BJ (cell line): ENCODE measurements around the gene FUT6. TPM values are rescaled to one million over a fixed set of nuclear protein-coding genes. Genes with fewer than 3 reads are reported as not detected.
"Not testable (repeated sequence)": the region's sequence is repeated elsewhere in the genome, so short reads cannot be mapped to it uniquely, and the experiment has no call there.

Experiments used
- CTCF ChIA-PET: fragments of 350-600 bp; formaldehyde crosslinking; extraction: SDS; loops from one replicate; lab custom pipeline; 2021; ENCODE audit warnings: antibody characterized with exemption, inconsistent platforms; lab: Yijun Ruan, JAX
- POLR2A ChIA-PET: fragments of 300-600 bp; sonication (Branson Sonifier 250); formaldehyde crosslinking; extraction: SDS; loops from one replicate; lab custom pipeline; 2021; ENCODE audit warnings: antibody characterized with exemption; lab: Charles Lee
- DNase-seq: peaks from one replicate; pipeline ENCODE4 v3.0.0-alpha.2; 2011; ENCODE audit warnings: low read depth
- H3K27me3 ChIP-seq: 2 replicates; pipeline ENCODE4 v1.6.0; 2011; ENCODE audit warnings: low read length; ENCODE audit not compliant: control insufficient read depth, insufficient read depth
- H3K36me3 ChIP-seq: 2 replicates; pipeline ENCODE4 v1.5.1; 2011; ENCODE audit warnings: low read length; ENCODE audit not compliant: control insufficient read depth, insufficient read depth
- H3K4me3 ChIP-seq: 2 replicates; pipeline ENCODE4 v1.5.1; 2011; ENCODE audit warnings: low read depth, mild to moderate bottlenecking, control low read depth, low read length
- CTCF ChIP-seq: IDR thresholded peaks from 2 replicates; pipeline ENCODE4 v1.5.1; 2011; ENCODE audit warnings: low read depth, mild to moderate bottlenecking, control low read depth, inconsistent platforms, low read length, moderate library complexity; ENCODE audit not compliant: insufficient read depth
- polyA plus RNA-seq: library from polyadenylated mRNA; depleted of rRNA; stranded (reverse); fragments of >200 nt; gene quantifications from 2 replicates; pipeline ENCODE4 v1.2.3, GENCODE V29; 2011

Gene FUT6
- polyA plus RNA-seq, 1 experiment = not detected

GRCh38 chr19:5843295-5843927 is 3.9 kb upstream of the FUT6 start:
- ChIA-PET POLR2A (no interaction called here), CTCF (no interaction called here)
- H3K4me3 ChIP-seq = no peak overlapping the region
- no peak for DNase-seq
- TF ChIP-seq CTCF = no peak
- H3K36me3 ChIP-seq = no peaks in the 10 kb centered on the region
- H3K27me3 ChIP-seq = peaks cover under 1% of the 10 kb centered on the region

DNA sequence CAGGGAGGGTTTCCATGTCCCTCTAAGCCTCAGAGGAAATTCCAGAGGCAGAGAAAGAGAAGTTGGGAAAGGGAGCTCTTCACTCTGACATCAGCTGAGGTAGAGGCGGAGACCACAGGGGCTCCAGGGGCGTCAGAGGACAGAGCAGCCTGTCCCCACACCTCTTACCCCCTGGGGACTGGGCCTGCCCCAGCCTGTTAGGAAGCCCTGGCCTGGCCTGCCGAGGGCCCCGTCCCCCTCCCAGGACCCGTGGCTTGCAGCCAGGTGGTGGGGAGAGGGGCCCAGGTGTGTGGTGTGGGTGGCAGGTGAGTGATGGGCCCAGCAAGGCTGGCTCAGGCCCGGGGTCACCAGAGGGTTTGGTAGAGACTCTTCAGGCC is 2.2 kb upstream of the FUT6 start:
- CTCF ChIA-PET, H3K4me3 ChIP-seq, H3K36me3 ChIP-seq, H3K27me3 ChIP-seq, POLR2A ChIA-PET, DNase-seq: not testable (repeated sequence)

GRCh38 chr19:5838353-5839064 is 993 bp downstream of the FUT6 start:
- no peaks in the 10 kb centered on the region for H3K36me3 ChIP-seq
- TF ChIP-seq CTCF = no peak
- ChIA-PET POLR2A (no interaction called here), CTCF (interaction anchor here (0.5 kb wide), 1 partner anchor 118 kb away, joined by 3 read pairs; the partner anchor contains the start of gene CATSPERD)
- no peak for DNase-seq
- peaks cover 4% of the 10 kb centered on the region for H3K27me3 ChIP-seq
- no peak overlapping the region for H3K4me3 ChIP-seq

DNA sequence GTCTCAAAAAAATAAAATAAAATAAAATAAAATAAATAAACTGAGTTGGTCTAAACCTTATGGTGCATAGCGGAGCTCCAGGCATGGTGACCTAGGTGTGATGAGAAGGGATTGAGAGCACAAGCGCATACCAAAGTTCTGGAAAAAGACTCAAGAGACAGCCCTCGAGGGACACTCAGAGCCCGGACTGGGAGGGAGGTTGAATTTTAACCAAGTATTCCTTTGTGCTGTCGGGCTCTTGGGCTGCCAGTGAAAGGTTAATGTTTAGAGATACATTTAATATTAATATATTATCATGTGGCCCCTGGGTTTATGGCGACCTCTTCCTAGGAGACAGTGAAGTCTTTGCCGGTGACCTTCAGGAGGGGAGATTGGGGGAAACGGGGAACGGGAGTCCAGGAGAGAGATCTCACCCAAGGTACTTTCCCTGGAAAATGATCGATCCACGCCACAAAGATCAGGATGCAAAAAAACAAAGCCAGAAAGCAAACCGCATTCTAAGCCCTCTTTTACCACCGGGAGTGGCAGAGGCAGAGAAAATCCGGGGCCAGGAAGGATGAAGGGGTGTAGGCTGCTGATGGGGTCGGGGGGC is 1.6 kb downstream of the FUT6 start:
- TF ChIP-seq CTCF = no peak
- DNase-seq = no peak
- Histone ChIP-seq H3K36me3 (no peaks in the 10 kb centered on the region), H3K27me3 (peaks cover 4% of the 10 kb centered on the region), H3K4me3 (no peak overlapping the region)
- POLR2A ChIA-PET = no interaction called here
- CTCF ChIA-PET = interaction anchor here (0.5 kb wide), 1 partner anchor 117 kb away, joined by 3 read pairs; the partner anchor contains the start of gene CATSPERD

DNA sequence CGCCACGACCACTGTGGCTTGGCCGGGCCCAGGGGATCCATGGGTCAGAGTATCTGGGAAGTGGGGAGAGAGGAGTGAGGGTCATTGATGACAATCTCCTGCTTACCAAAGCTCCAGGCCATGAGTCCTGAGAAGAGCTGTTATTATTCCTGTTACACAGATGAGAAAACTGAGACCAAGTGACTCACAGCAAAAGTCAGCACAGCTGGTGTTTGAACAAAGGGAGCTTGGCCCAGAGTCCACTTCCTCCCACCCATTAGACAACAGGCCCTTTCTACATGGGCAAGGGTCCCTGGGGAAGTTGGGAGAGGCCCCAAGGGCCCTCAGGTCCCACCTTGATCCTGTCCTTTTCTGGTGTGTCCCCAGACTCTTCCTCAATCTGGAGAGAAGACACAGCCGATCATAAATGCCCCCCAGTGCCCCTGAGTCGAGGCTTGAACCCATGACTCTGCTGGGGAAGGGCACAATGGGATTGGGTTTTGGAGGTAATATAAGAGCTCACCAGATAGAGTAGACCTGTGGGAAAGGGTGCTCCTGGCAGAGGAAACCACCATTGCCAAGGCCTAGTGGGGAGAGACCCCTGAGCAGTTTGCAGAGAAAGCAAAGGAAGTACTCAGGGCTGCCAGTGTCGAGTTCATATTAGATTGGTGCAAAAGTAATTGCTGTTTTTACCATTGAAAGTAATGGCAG is 6.8 kb downstream of the FUT6 start:
- CTCF ChIA-PET = no interaction called here
- H3K27me3 ChIP-seq = peaks cover 10% of the 10 kb centered on the region
- no peak for DNase-seq
- POLR2A ChIA-PET = no interaction called here
- TF ChIP-seq CTCF = no peak
- H3K36me3 ChIP-seq = no peaks in the 10 kb centered on the region
- no peak overlapping the region for H3K4me3 ChIP-seq
